Measurements from ENCODE around the gene CREB5.
"Not testable (repeated sequence)": the region's sequence is repeated elsewhere in the genome, so short reads cannot be mapped to it uniquely, and the experiment has no call there.

CREB5 gene

DNA sequence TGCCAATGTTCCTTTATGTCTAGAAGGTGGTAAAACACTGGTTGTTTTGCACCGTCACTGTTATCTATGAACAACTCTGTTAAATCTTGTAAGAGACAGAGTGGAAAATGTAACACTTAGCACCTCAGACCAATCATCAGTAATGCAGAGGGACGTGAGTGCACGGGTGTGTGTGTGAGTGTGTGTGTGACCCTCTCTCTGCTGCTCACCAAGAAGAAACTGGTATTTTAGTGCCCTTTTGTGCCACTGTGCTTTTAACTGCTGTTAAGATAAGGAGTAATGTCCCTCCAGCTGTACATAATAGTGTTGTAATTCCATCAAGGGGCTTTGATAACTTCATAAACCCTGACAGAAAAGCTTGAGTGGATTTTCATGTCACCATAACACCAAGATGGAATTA lies 130.1 kb downstream of the CREB5 start:
- peaks cover 31% of the 10 kb centered on the region for H3K27me3 Mint-ChIP-seq
- no peaks in the 10 kb centered on the region for H3K36me3 Mint-ChIP-seq (ENCODE audit: low read depth)
- no peak overlapping the region for H3K27ac Mint-ChIP-seq
- peaks cover 2% of the 10 kb centered on the region for H3K9me3 Mint-ChIP-seq
- no peaks in the 10 kb centered on the region for H3K4me1 Mint-ChIP-seq (ENCODE audit: low read depth)
- no peak overlapping the region for H3K4me3 Mint-ChIP-seq

DNA sequence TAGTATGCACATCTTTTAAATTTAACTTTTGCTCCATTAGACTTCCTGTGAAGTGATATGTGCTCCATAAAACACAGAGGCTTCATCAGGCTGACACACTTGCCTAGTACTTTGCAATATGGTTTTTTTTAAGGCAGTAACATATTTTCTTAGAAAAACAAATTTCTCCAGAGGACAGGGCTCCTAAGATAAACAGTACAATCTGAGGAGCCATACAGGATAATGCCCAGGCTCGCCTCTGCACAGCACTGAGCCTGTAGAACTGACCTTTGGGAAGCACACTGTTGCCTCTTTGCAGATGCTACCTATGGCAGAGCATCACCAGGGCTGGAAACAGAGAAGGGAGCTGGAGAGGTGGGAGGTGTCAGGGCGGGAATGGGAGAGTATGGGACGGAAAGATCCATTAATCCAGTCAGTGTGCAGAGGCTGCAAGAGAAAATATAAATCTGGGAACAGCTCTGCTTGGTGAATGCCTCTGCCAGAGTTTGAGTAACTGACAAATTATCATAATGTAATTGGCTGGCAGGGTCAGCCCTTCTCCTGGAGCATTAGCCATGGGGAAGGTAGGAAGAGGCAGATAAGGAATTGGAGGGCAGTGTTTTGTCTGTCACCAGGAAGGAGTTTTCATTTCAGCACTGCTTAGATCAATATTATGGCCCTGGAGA lies 132.3 kb downstream of the CREB5 start:
- Mint-ChIP-seq H3K4me1 (ENCODE audit: low read depth) (no peaks in the 10 kb centered on the region), H3K27me3 (peaks cover 21% of the 10 kb centered on the region), H3K9me3 (peaks cover 2% of the 10 kb centered on the region), H3K4me3 (no peak overlapping the region), H3K27ac (no peak overlapping the region), H3K36me3 (ENCODE audit: low read depth) (no peaks in the 10 kb centered on the region)

DNA sequence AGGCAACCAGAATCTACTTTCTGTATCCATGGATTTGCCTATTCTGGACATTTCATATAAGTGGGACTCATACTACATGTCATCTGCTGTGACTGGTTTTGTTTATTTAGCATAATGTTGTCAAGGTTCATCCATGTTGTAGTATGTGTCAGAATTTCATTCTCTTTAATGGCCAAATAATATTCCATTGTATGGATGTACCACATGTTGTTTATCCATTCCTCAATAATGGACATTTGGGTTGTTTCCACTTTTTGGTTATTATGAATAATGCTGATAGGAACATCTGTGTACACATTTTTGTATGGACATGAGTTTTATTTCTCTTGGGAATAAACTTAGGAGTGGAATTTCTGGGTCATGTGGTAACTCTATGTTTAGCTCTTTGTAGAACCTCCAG lies 133.7 kb downstream of the CREB5 start:
- no peaks in the 10 kb centered on the region for H3K4me1 Mint-ChIP-seq (ENCODE audit: low read depth)
- no peak overlapping the region for H3K27ac Mint-ChIP-seq
- peaks cover 17% of the 10 kb centered on the region for H3K27me3 Mint-ChIP-seq
- no peaks in the 10 kb centered on the region for H3K36me3 Mint-ChIP-seq (ENCODE audit: low read depth)
- no peak overlapping the region for H3K4me3 Mint-ChIP-seq
- H3K9me3 Mint-ChIP-seq = peaks cover 2% of the 10 kb centered on the region

DNA sequence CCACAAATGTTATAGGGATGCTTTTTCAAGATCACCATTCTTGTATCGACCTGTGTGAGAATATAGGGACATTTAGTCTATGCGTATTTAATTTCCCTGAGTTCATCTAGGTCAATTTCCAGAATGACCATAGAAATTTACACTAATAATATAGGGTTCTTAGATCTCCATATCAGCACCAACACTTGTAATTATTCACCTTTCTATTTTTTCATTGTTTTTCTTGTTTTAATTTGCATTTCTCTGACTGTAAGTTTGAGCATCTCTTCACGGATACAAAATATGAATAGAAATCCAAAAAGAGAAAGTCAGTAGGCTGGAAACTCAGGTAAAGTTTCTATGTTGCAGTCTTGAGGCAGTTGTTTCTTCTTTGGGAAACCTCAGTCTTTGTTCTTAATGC lies 134.8 kb downstream of the CREB5 start:
- peaks cover 21% of the 10 kb centered on the region for H3K27me3 Mint-ChIP-seq
- peaks cover 2% of the 10 kb centered on the region for H3K9me3 Mint-ChIP-seq
- no peak overlapping the region for H3K27ac Mint-ChIP-seq
- H3K4me3 Mint-ChIP-seq = no peak overlapping the region
- no peaks in the 10 kb centered on the region for H3K4me1 Mint-ChIP-seq (ENCODE audit: low read depth)
- H3K36me3 Mint-ChIP-seq (ENCODE audit: low read depth) = no peaks in the 10 kb centered on the region

DNA sequence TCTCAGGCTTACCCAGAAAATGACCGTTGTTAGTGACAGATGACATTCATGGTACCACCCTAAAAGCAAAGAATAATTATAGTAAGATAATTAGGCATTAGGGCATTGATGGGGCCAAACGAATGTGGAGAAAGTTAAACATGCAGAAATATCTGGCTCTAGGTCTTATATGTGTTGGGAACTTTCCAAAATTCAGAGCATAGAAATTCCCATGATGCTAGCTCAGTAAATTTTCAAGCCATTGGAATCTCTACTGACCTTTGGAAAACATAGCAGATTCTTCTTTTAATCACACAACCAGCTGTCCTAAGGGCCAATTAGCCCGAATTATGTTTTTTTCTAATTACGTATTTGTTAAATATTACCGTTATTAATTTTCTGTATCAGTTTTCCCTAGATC lies 136.1 kb downstream of the CREB5 start:
- no peak overlapping the region for H3K27ac Mint-ChIP-seq
- peaks cover 2% of the 10 kb centered on the region for H3K9me3 Mint-ChIP-seq
- H3K27me3 Mint-ChIP-seq = peaks cover 26% of the 10 kb centered on the region
- H3K36me3 Mint-ChIP-seq (ENCODE audit: low read depth) = no peaks in the 10 kb centered on the region
- no peaks in the 10 kb centered on the region for H3K4me1 Mint-ChIP-seq (ENCODE audit: low read depth)
- no peak overlapping the region for H3K4me3 Mint-ChIP-seq

DNA sequence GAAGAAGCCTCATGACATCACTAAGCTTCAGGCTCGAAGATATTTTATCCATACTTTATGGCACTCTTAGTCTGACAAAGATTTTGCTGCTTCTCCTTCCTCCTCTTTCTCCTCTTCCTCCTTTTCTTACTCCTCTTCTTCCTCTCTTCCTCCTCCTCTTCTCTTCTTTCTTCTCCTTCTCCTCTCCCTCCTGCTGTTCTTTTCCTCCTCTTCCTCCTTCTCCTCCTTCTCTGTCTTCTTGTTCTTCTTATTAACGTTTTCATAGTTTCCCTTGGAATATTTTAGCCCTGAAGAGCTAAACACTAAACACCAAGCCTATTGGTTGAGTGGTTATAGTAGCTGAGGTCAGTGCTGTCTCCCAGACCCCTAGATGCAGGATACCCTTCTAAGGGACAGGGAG lies 137.7 kb downstream of the CREB5 start:
- Mint-ChIP-seq H3K27me3 (peaks cover 25% of the 10 kb centered on the region), H3K4me3 (no peak overlapping the region), H3K36me3 (ENCODE audit: low read depth) (no peaks in the 10 kb centered on the region), H3K27ac (no peak overlapping the region), H3K9me3 (peaks cover 2% of the 10 kb centered on the region), H3K4me1 (ENCODE audit: low read depth) (no peaks in the 10 kb centered on the region)

DNA sequence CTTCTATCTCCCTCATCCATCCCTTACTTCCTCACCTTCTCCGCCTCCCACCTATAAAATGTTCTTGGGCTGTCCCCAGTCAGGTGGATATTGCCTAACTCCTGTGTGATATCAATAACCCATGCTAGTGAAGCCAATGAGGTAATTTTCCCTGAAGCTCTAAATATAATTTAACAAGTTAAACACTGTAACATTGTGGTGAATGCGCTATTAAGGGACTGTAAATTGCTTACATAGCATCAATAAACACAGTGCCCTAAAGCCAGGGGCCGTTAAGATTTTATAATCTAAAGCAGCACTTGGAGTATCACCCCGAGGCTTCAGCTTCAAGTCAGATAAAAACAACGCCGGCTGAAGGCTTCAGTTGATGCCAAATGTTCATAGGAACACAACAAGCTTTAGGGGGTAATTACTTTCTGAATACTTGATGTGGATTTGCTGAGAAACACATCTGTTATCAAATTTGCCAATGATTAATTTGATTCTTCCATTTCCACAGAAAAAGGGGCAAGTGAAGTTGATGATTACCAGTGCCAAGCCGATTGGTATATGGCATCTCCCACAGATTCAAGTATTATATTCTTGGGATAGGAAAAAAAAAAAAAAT lies 138.4 kb downstream of the CREB5 start:
- H3K36me3 Mint-ChIP-seq (ENCODE audit: low read depth) = no peaks in the 10 kb centered on the region
- peaks cover 24% of the 10 kb centered on the region for H3K27me3 Mint-ChIP-seq
- no peaks in the 10 kb centered on the region for H3K4me1 Mint-ChIP-seq (ENCODE audit: low read depth)
- peaks cover 2% of the 10 kb centered on the region for H3K9me3 Mint-ChIP-seq
- no peak overlapping the region for H3K4me3 Mint-ChIP-seq
- H3K27ac Mint-ChIP-seq = no peak overlapping the region

DNA sequence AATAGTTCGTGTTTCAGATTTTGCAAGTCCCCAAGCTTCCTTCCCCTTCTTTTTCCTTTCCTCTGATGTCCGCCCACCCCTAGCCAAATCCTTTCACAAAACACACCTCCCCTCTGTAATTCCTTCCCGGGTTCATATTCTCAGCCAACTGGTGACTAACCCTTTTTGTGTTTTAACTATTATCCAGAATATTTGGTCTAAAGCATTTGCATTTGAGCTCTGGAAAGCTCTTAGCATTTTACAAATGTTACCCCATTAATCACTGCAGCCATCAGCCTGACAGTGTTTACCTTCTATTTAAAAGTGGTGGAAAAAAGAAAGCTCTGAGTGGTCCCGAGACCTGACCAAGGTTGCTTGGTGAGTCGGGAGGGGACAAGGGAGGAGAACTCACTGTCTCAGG lies 139.0 kb downstream of the CREB5 start:
- Mint-ChIP-seq H3K4me1 (ENCODE audit: low read depth) (no peaks in the 10 kb centered on the region), H3K36me3 (ENCODE audit: low read depth) (no peaks in the 10 kb centered on the region), H3K27ac (no peak overlapping the region), H3K9me3 (peaks cover 2% of the 10 kb centered on the region), H3K27me3 (peaks cover 19% of the 10 kb centered on the region), H3K4me3 (no peak overlapping the region)

DNA sequence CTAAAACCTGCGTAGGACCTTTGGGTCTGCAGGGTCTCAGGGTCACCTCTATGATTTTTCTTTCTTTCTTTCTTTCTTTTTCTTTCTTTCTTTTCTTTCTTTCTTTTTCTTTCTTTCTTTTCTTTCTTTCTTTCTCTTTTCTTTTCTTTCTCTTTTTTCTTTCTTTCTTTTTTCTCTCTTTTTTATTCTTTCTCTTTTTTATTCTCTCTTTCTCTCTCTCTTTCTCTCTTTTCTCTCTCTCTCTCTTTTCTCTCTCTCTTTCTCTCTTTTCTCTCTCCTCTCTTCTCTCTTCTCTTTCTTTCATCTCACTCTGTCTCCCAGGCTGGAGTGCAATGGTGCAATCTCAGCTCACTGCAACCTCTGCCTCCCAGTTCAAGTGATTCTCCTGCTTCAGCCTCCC lies 139.4 kb downstream of the CREB5 start:
- not testable (repeated sequence) for H3K9me3 Mint-ChIP-seq; H3K4me1 Mint-ChIP-seq (ENCODE audit: low read depth); H3K27ac Mint-ChIP-seq; H3K4me3 Mint-ChIP-seq; H3K36me3 Mint-ChIP-seq (ENCODE audit: low read depth)
- peaks cover 20% of the 10 kb centered on the region for H3K27me3 Mint-ChIP-seq

DNA sequence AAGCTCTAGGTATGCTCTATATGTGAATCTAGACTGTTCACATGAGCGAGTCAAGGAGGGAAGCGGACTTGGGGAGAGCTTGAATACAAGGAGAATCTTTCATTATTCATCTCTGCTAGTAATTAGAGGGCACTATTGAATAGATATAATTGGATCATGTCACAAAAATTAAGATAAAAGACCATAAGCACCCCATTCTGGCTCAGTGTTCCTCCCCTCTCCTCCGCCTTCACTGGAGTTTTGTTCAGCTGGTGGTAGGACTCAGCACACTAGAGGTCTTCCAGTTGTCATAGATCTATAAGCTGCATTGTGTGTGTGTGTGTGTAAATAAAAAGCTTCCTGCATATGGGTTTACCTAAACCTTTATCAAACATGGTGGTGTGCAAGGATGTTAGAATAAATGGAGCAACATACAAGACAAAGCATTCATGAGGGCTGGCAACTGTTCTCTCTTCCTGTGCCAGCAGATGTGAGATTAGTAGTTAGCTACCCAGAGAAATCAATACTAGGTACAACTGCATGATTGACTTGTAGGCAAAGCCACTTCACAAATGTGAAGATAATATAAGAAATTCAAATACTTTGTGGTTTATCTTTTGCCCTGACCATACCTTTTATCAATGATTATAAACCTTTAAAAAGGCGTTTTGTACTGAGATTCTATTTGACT lies 142.6 kb downstream of the CREB5 start:
- Mint-ChIP-seq H3K9me3 (no peaks in the 10 kb centered on the region), H3K4me1 (ENCODE audit: low read depth) (no peaks in the 10 kb centered on the region), H3K4me3 (no peak overlapping the region), H3K27ac (no peak overlapping the region), H3K36me3 (ENCODE audit: low read depth) (no peaks in the 10 kb centered on the region), H3K27me3 (peaks cover 23% of the 10 kb centered on the region)

DNA sequence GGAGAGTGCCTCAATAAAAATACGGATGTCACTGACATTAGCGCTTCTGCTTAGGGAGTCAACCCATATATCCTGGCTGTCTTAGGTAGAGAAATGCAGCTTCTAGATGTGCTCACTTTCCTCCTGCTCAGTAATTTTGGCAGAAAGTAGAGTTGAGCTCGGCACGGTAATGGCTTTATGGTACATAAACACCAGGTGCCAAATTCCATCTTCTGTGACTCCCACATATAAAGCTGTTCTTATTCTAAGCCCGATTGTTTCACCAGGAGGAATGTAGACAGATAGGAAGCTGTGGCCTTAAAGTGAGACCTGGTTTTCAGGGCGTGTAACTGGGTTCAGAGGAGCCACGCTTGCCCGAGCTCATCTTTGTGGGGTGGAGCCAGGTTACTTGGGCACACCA lies 143.7 kb downstream of the CREB5 start:
- Mint-ChIP-seq H3K27me3 (peaks cover 23% of the 10 kb centered on the region), H3K27ac (no peak overlapping the region), H3K4me3 (no peak overlapping the region), H3K36me3 (ENCODE audit: low read depth) (no peaks in the 10 kb centered on the region), H3K9me3 (no peaks in the 10 kb centered on the region), H3K4me1 (ENCODE audit: low read depth) (no peaks in the 10 kb centered on the region)

DNA sequence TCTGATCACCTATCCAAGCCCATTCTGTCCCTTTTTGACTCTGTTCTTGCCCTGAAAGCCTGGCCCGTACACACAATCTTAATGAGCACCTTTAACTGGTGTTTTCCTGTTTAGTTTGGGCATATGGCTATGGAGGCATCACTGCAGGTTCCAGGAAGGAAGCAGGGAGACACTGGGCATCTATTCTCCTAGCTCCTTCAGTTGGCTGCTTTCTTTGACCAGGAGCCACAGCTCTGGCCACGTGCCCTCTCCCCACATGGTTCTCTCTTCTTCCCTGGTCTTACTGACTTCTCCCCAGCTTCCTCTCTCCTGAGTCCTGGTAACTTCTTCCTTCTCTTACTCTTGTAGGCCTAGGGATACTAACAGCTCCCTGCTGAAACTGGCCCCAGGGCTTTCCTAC lies 144.4 kb downstream of the CREB5 start:
- no peak overlapping the region for H3K27ac Mint-ChIP-seq
- peaks cover 23% of the 10 kb centered on the region for H3K27me3 Mint-ChIP-seq
- no peaks in the 10 kb centered on the region for H3K9me3 Mint-ChIP-seq
- no peaks in the 10 kb centered on the region for H3K4me1 Mint-ChIP-seq (ENCODE audit: low read depth)
- no peak overlapping the region for H3K4me3 Mint-ChIP-seq
- H3K36me3 Mint-ChIP-seq (ENCODE audit: low read depth) = no peaks in the 10 kb centered on the region

DNA sequence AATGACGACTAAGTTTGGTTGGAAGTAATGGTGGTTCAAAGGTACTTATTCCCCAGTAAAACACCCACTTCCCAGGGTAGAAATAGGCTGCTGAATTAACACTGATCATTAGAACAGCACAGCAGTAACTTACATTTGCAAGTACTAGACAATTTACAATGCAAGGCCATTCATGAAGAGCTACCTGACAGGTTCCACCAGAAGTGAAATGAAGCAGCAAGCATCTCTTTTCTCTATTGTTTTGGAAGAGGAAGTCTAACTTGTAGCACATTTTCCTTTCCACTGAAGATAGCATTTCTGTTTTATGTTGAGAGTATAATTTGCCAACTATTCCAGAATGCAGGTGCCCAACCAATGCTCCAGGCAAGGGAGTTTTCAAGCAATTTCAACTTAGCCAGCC lies 145.9 kb downstream of the CREB5 start:
- Mint-ChIP-seq H3K27ac (no peak overlapping the region), H3K4me1 (ENCODE audit: low read depth) (no peaks in the 10 kb centered on the region), H3K9me3 (no peaks in the 10 kb centered on the region), H3K27me3 (peaks cover 10% of the 10 kb centered on the region), H3K36me3 (ENCODE audit: low read depth) (no peaks in the 10 kb centered on the region), H3K4me3 (no peak overlapping the region)

DNA sequence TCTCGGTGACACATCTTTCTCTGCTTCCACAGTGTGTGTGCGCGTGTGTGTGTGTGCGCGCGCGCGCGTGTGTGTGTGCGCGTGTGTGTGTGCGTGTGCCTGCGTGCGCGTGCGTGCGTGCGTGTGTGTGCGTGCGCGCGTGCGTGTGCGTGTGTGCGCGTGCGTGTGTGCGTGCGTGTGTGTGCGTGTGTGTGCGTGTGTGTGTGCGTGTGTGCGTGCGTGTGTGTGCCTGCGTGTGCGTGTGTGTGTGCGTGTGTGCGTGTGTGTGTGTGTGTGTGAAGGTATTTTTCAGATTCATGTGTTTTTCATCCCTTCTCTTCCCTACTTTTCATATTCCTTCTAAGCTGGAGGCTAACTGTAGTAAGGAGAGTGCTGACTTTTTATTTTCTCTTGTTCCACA lies 148.4 kb downstream of the CREB5 start:
- Mint-ChIP-seq H3K4me3 (no peak overlapping the region), H3K9me3 (no peaks in the 10 kb centered on the region), H3K36me3 (ENCODE audit: low read depth) (no peaks in the 10 kb centered on the region), H3K4me1 (ENCODE audit: low read depth) (no peaks in the 10 kb centered on the region), H3K27me3 (peaks cover 4% of the 10 kb centered on the region), H3K27ac (no peak overlapping the region)

DNA sequence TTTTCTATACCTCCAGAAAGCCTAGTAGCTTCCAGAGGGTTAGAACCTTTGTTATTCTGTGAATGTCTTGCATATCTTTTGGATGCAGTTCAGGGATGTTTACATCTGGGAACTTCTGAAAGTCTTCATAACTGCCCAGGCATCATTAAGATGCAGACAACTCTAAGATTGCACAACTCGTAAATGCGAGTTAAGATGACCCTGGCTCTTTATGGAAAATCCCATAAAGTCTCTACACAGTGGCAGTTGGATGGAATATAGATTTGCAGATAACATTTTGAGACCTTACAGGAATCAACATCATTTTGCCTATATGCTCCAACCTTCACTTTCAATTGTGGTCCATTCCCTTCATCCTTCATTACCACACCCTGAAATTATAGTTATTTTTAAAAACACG lies 151.7 kb downstream of the CREB5 start:
- Mint-ChIP-seq H3K4me3 (no peak overlapping the region), H3K27ac (no peak overlapping the region), H3K4me1 (ENCODE audit: low read depth) (no peaks in the 10 kb centered on the region), H3K36me3 (ENCODE audit: low read depth) (no peaks in the 10 kb centered on the region), H3K9me3 (no peaks in the 10 kb centered on the region), H3K27me3 (no peaks in the 10 kb centered on the region)

Measured in stimulated activated naive CD8-positive, alpha-beta T cell treated with anti-CD3 and anti-CD28 coated beads, Interleukin-15, Interleukin-2, amounts not matched to agents 100 ng/mL and 50 ng/mL, for 24 hours (primary cell).